GM12878 (cell line): ENCODE results near the gene SORCS2.

Experiments
- CBX5 ChIP-seq: sonication (generic); IDR thresholded peaks from 2 replicates; pipeline ENCODE4 v1.6.1; 2016; ENCODE audit warnings: low read depth, moderate library complexity, mild to moderate bottlenecking, inconsistent platforms
- EP300 ChIP-seq, 2 experiments: fragments of 150-350 bp in 1 of 2; IDR thresholded peaks; 2 replicates each; pipeline ENCODE4 v1.6.1; 2011 to 2012; ENCODE audit warnings: low read depth in 2 of 2, low read length in 2 of 2, borderline replicate concordance in 1 of 2, improper control_type of control experiment in 1 of 2, inconsistent platforms in 1 of 2; ENCODE audit not compliant: control insufficient read depth in 1 of 2
- EZH2 ChIP-seq: IDR thresholded peaks from 2 replicates; pipeline ENCODE4 v1.6.1; 2012; ENCODE audit warnings: low read depth, mild to moderate bottlenecking, control low read depth, inconsistent platforms, low read length, borderline replicate concordance; ENCODE audit not compliant: control insufficient read depth
- MXI1 ChIP-seq: fragments of 150-350 bp; IDR thresholded peaks from 2 replicates; pipeline ENCODE4 v1.6.1; 2011; ENCODE audit warnings: low read depth, mild to moderate bottlenecking, inconsistent platforms, low read length, improper control_type of control experiment
- POLR2A ChIP-seq: IDR thresholded peaks from 2 replicates; pipeline ENCODE4 v1.6.1; 2011; ENCODE audit warnings: low read depth, mild to moderate bottlenecking, low read length
- POLR2AphosphoS5 ChIP-seq: IDR thresholded peaks from 2 replicates; pipeline ENCODE4 v1.6.1; 2011; ENCODE audit warnings: mild to moderate bottlenecking, low read length, inconsistent platforms
- RAD21 ChIP-seq: IDR thresholded peaks from 2 replicates; pipeline ENCODE4 v1.6.1; 2011; ENCODE audit warnings: mild to moderate bottlenecking, low read depth, low read length, moderate library complexity; ENCODE audit not compliant: insufficient read depth
- TF ChIP-seq, protein P1 (sequence below), 3 experiments: IDR thresholded peaks in 2 of 3; conservative IDR thresholded peaks in 1 of 3; 2 replicates each; pipeline ENCODE4 v1.5.1; 2011; ENCODE audit warnings: low read depth in 3 of 3, low read length in 3 of 3, mild to moderate bottlenecking in 3 of 3, control low read depth in 2 of 3, moderate library complexity in 2 of 3, inconsistent platforms in 1 of 3, mixed read lengths in 1 of 3; ENCODE audit not compliant: control insufficient read depth in 2 of 3, insufficient read depth in 1 of 3; ENCODE audit errors: extremely low read depth in 1 of 3
- TF ChIP-seq, protein P2 (sequence below): IDR thresholded peaks from 2 replicates; pipeline ENCODE4 v1.6.1; 2012; ENCODE audit warnings: mild to moderate bottlenecking, low read depth, low read length
- TF ChIP-seq, protein P3 (sequence below): IDR thresholded peaks from 2 replicates; pipeline ENCODE4 v1.6.1; 2011; ENCODE audit warnings: borderline replicate concordance, low read depth, mild to moderate bottlenecking, moderate library complexity, mixed read lengths, low read length; ENCODE audit not compliant: insufficient read depth; ENCODE audit errors: extremely low read length

DNA sequence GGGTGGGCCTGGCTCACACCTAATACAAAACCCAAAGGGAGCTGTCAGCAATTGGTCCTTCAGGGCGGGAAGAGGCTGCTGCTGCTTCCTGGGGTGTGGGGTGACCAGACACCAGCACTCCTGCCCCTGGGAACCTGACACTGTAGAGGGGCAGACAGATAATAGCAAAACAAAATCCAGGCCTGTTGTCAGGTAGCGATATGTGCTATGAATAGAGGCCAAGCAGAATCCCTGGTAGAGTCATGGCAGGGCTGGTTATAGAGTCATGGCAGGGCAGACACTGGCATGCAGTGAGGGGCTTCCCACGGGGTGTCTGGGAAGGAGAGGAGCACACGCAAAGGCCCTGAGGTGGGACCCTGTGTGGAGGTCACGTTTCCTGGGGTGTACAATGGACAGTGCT is 321.9 kb downstream of the SORCS2 start:
- TF ChIP-seq POLR2AphosphoS5, result no peak
- TF ChIP-seq CBX5, result no peak
- TF ChIP-seq, protein P1, sequence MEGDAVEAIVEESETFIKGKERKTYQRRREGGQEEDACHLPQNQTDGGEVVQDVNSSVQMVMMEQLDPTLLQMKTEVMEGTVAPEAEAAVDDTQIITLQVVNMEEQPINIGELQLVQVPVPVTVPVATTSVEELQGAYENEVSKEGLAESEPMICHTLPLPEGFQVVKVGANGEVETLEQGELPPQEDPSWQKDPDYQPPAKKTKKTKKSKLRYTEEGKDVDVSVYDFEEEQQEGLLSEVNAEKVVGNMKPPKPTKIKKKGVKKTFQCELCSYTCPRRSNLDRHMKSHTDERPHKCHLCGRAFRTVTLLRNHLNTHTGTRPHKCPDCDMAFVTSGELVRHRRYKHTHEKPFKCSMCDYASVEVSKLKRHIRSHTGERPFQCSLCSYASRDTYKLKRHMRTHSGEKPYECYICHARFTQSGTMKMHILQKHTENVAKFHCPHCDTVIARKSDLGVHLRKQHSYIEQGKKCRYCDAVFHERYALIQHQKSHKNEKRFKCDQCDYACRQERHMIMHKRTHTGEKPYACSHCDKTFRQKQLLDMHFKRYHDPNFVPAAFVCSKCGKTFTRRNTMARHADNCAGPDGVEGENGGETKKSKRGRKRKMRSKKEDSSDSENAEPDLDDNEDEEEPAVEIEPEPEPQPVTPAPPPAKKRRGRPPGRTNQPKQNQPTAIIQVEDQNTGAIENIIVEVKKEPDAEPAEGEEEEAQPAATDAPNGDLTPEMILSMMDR (IDR thresholded peaks at IDR 0.05 in 2 of 3, conservative IDR thresholded peaks at IDR 0.05 in 1 of 3; ENCODE audit: control insufficient read depth in 2 of 3, extremely low read depth in 1 of 3, insufficient read depth in 1 of 3, low read depth in 3 of 3, low read length in 3 of 3), result no peak
- TF ChIP-seq, protein P2, sequence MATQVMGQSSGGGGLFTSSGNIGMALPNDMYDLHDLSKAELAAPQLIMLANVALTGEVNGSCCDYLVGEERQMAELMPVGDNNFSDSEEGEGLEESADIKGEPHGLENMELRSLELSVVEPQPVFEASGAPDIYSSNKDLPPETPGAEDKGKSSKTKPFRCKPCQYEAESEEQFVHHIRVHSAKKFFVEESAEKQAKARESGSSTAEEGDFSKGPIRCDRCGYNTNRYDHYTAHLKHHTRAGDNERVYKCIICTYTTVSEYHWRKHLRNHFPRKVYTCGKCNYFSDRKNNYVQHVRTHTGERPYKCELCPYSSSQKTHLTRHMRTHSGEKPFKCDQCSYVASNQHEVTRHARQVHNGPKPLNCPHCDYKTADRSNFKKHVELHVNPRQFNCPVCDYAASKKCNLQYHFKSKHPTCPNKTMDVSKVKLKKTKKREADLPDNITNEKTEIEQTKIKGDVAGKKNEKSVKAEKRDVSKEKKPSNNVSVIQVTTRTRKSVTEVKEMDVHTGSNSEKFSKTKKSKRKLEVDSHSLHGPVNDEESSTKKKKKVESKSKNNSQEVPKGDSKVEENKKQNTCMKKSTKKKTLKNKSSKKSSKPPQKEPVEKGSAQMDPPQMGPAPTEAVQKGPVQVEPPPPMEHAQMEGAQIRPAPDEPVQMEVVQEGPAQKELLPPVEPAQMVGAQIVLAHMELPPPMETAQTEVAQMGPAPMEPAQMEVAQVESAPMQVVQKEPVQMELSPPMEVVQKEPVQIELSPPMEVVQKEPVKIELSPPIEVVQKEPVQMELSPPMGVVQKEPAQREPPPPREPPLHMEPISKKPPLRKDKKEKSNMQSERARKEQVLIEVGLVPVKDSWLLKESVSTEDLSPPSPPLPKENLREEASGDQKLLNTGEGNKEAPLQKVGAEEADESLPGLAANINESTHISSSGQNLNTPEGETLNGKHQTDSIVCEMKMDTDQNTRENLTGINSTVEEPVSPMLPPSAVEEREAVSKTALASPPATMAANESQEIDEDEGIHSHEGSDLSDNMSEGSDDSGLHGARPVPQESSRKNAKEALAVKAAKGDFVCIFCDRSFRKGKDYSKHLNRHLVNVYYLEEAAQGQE, result no peak
- TF ChIP-seq RAD21, result no peak
- no peak for TF ChIP-seq MXI1
- TF ChIP-seq, protein P3, sequence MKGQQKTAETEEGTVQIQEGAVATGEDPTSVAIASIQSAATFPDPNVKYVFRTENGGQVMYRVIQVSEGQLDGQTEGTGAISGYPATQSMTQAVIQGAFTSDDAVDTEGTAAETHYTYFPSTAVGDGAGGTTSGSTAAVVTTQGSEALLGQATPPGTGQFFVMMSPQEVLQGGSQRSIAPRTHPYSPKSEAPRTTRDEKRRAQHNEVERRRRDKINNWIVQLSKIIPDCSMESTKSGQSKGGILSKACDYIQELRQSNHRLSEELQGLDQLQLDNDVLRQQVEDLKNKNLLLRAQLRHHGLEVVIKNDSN, result no peak
- no peak for TF ChIP-seq EP300 (IDR thresholded peaks at IDR 0.05; ENCODE audit: borderline replicate concordance in 1 of 2, control insufficient read depth in 1 of 2, low read depth in 2 of 2, low read length in 2 of 2)
- no peak for TF ChIP-seq POLR2A
- no peak for TF ChIP-seq EZH2
